BJ (cell line): ENCODE data around the gene HCST. TPM values are rescaled to one million over a fixed set of nuclear protein-coding genes. Genes with fewer than 3 reads are reported as not detected.

ENCODE experiments used
- CTCF ChIA-PET: fragments of 350-600 bp; formaldehyde crosslinking; extraction: SDS; loops from one replicate; lab custom pipeline; 2021; ENCODE audit warnings: antibody characterized with exemption, inconsistent platforms; lab: Yijun Ruan, JAX
- POLR2A ChIA-PET: fragments of 300-600 bp; sonication (Branson Sonifier 250); formaldehyde crosslinking; extraction: SDS; loops from one replicate; lab custom pipeline; 2021; ENCODE audit warnings: antibody characterized with exemption; lab: Charles Lee
- DNase-seq: peaks from one replicate; pipeline ENCODE4 v3.0.0-alpha.2; 2011; ENCODE audit warnings: low read depth
- H3K27me3 ChIP-seq: 2 replicates; pipeline ENCODE4 v1.6.0; 2011; ENCODE audit warnings: low read length; ENCODE audit not compliant: control insufficient read depth, insufficient read depth
- H3K36me3 ChIP-seq: 2 replicates; pipeline ENCODE4 v1.5.1; 2011; ENCODE audit warnings: low read length; ENCODE audit not compliant: control insufficient read depth, insufficient read depth
- H3K4me3 ChIP-seq: 2 replicates; pipeline ENCODE4 v1.5.1; 2011; ENCODE audit warnings: low read depth, mild to moderate bottlenecking, control low read depth, low read length
- polyA plus RNA-seq: library from polyadenylated mRNA; depleted of rRNA; stranded (reverse); fragments of >200 nt; gene quantifications from 2 replicates; pipeline ENCODE4 v1.2.3, GENCODE V29; 2011
- TF ChIP-seq, protein P1 (sequence below): IDR thresholded peaks from 2 replicates; pipeline ENCODE4 v1.5.1; 2011; ENCODE audit warnings: low read depth, mild to moderate bottlenecking, control low read depth, inconsistent platforms, low read length, moderate library complexity; ENCODE audit not compliant: insufficient read depth

HCST gene
- polyA plus RNA-seq, 1 experiment: 1.2 TPM

DNA sequence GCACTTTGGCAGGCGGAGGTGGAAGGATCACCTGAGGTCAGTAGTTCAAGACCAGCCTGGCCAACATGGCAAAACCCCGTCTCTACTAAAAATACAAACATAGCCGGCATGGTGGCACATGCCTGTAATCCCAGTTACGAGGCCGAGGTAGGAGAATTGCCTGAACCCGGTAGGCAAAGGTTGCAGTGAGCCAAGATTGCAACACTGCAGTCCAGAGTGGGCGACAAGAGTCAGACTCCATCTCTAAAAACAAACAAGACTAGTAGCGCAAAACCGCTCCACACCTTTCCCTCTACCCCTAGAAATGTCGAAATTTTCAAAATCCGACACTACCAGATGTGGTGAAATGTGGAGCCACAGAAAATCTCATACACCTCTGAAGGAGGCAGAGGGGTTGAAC, 17.0 kb downstream of the HCST start:
- ChIA-PET CTCF (no interaction called here), POLR2A (no interaction called here)
- DNase-seq: no peak
- Histone ChIP-seq H3K27me3 (no peaks in the 10 kb centered on the region; the same call in 1 of the 2 replicates), H3K36me3 (no peaks in the 10 kb centered on the region), H3K4me3 (no peak overlapping the region)
- TF ChIP-seq, protein P1, sequence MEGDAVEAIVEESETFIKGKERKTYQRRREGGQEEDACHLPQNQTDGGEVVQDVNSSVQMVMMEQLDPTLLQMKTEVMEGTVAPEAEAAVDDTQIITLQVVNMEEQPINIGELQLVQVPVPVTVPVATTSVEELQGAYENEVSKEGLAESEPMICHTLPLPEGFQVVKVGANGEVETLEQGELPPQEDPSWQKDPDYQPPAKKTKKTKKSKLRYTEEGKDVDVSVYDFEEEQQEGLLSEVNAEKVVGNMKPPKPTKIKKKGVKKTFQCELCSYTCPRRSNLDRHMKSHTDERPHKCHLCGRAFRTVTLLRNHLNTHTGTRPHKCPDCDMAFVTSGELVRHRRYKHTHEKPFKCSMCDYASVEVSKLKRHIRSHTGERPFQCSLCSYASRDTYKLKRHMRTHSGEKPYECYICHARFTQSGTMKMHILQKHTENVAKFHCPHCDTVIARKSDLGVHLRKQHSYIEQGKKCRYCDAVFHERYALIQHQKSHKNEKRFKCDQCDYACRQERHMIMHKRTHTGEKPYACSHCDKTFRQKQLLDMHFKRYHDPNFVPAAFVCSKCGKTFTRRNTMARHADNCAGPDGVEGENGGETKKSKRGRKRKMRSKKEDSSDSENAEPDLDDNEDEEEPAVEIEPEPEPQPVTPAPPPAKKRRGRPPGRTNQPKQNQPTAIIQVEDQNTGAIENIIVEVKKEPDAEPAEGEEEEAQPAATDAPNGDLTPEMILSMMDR: no peak

DNA sequence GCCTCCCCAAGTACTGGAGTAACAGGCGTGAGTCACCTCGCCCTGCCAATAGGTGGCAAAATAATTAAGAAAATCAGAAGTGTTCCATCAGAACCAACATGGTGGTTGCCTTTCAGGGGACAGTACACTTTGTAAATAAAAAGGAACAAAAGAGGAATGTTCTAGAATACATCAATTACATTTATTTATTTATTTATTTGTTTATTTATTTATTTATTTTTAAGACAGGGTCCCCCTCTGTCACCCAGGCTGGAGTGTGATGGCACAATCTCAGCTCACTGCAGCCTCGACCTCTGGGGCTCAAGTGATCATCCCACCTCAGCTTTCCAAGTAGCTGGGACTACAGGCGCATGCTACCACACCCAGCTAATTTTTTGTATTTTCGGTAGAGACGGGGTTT, 18.7 kb downstream of the HCST start:
- POLR2A ChIA-PET: no interaction called here
- H3K27me3 ChIP-seq: no peaks in the 10 kb centered on the region; the same call in 1 of the 2 replicates
- H3K4me3 ChIP-seq: no peak overlapping the region
- DNase-seq: no peak
- CTCF ChIA-PET: no interaction called here
- H3K36me3 ChIP-seq: no peaks in the 10 kb centered on the region
- TF ChIP-seq, protein P1: no peak

DNA sequence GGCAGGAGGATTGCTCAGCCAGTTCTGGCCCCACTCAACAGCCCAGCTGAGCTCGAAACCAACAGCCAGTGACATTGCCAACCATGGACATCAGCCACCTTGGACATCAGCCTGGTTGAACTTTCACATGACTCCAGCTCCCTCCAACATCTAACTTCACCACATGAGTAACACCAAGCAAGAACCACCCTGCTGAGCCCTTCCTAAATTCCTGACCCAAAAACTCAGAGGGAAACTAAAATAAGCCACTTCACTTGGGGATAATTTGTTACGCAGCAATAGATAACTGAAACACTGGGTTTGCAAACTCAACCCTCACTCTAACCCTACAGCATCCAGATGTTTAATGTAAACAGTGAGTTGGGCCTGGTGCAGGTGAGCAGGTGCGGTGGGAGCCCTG, 23.2 kb downstream of the HCST start:
- ChIA-PET CTCF (interaction anchor here (0.9 to 1.2 kb wide), 3 partner anchors 9 to 22 kb away, joined by 3 read pairs; no protein-coding TSS in a partner anchor), POLR2A (no interaction called here)
- DNase-seq: no peak
- no peak overlapping the region for H3K4me3 ChIP-seq
- H3K36me3 ChIP-seq: no peaks in the 10 kb centered on the region
- no peaks in the 10 kb centered on the region; the same call in 1 of the 2 replicates for H3K27me3 ChIP-seq
- TF ChIP-seq, protein P1: no peak

DNA sequence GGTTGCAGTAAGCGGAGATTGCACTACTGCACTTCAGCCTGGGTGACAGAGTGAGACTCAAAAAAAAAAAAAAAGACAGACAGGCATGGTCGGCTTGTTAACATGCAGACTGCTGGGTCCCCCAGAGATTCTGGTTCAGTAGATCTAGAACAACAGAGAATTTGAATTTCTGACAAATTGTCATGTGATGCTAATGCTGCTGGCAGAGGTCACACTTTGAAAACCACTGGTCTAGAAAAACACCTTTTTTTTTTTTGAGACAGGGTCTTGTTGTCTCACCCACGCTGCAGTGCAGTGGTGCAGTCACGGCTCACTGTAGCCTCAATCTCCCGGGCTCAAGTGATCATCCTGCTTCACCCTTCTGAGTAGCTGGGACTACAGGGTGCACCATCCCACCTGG, 26.2 kb downstream of the HCST start:
- DNase-seq: no peak
- POLR2A ChIA-PET: no interaction called here
- CTCF ChIA-PET: no interaction called here

DNA sequence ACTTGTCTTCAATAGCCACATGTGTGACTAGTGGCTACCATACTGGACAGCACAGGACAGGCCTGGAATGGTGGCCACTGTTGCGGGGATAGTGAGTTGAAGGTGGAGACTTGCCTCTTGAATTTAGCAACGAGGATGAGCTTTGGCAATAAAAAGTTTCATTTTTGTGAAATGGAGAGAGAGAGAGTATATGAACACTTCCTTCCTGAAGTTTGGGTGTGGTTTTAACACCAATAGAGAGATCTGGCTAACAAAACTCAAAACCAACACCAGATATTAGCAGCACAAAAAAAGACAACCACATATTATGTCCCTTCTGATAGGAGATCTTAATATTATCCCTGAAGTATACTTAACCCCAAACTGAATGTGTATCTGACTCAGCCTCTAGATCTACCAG, 27.5 kb downstream of the HCST start:
- no peak overlapping the region for H3K4me3 ChIP-seq
- TF ChIP-seq, protein P1: no peak
- ChIA-PET CTCF (no interaction called here), POLR2A (no interaction called here)
- no peaks in the 10 kb centered on the region for H3K27me3 ChIP-seq
- no peak for DNase-seq
- H3K36me3 ChIP-seq: no peaks in the 10 kb centered on the region

More for the DNA sequence above, 26.2 kb downstream of the HCST start:
- Histone ChIP-seq H3K27me3 (no peaks in the 10 kb centered on the region; the same call in 1 of the 2 replicates), H3K36me3 (no peaks in the 10 kb centered on the region), H3K4me3 (no peak overlapping the region)
- TF ChIP-seq, protein P1: no peak
